Endothelial cell of umbilical vein (primary cell): Measurements from ENCODE around the gene IL15. TPM values are rescaled to one million over a fixed set of nuclear protein-coding genes. Genes with fewer than 3 reads are reported as not detected.

Experiments used
- BruUV-seq: library from RNA; stranded (reverse); fragments of 400-500 nt; replicated peaks from 2 replicates; lab custom pipeline; 2021; lab: Mats Ljungman, UMichigan
- CTCF ChIA-PET: fragments of 300-600, 350-600 bp; sonication (Branson Sonifier 250); formaldehyde crosslinking; loops from one replicate; lab custom pipeline; 2021; ENCODE audit warnings: antibody characterized with exemption, inconsistent platforms; lab: Charles Lee
- POLR2A ChIA-PET: fragments of 300-600, 350-600 bp; sonication (Branson Sonifier 250); formaldehyde crosslinking; loops from one replicate; lab custom pipeline; 2021; ENCODE audit warnings: antibody characterized with exemption, inconsistent platforms; lab: Charles Lee
- DNase-seq: peaks from one replicate; pipeline ENCODE4 v3.0.0-alpha.2; 2011; ENCODE audit warnings: low read depth, low spot score
- FAIRE-seq: peaks from 2 replicates; lab custom pipeline; 2011; peaks lifted over from hg19 to GRCh38; lab: Jason Lieb, UNC
- H2AFZ ChIP-seq: 2 replicates; pipeline ENCODE4 v1.6.0; 2012; ENCODE audit warnings: low read depth, low read length, control low read depth, inconsistent platforms
- H3K27ac ChIP-seq: 2 replicates; pipeline ENCODE4 v1.5.1; 2011; ENCODE audit warnings: low read depth, mild to moderate bottlenecking, control low read depth, low read length, moderate library complexity; ENCODE audit not compliant: insufficient read depth
- H3K27me3 ChIP-seq, 2 experiments: 2 replicates each; pipeline versions ENCODE4 v1.6.0 to v1.6.1; 2011; ENCODE audit warnings: low read length in 2 of 2, mixed read lengths in 1 of 2; ENCODE audit not compliant: control insufficient read depth in 2 of 2, insufficient read depth in 2 of 2
- H3K36me3 ChIP-seq, 2 experiments: 2 replicates in 1 of 2; 3 replicates in 1 of 2; pipeline ENCODE4 v1.5.1; 2011; ENCODE audit warnings: low read length in 2 of 2, mild to moderate bottlenecking in 1 of 2, moderate library complexity in 1 of 2; ENCODE audit not compliant: control insufficient read depth in 2 of 2, insufficient read depth in 2 of 2; ENCODE audit errors: extremely low read depth in 1 of 2
- H3K4me1 ChIP-seq: 3 replicates; pipeline ENCODE4 v1.5.1; 2011; ENCODE audit warnings: mild to moderate bottlenecking, low read length; ENCODE audit not compliant: control insufficient read depth, insufficient read depth; ENCODE audit errors: extremely low read depth
- H3K4me2 ChIP-seq: 2 replicates; pipeline ENCODE4 v1.6.1; 2011; ENCODE audit warnings: low read length, control low read depth, mixed read lengths; ENCODE audit not compliant: insufficient read depth
- H3K4me3 ChIP-seq, 3 experiments: fragments of 200-600 bp in 1 of 3; sonication (generic), shearing (Covaris generic) in 1 of 3; replicated peaks in 1 of 3; 2 replicates each; pipeline ENCODE4 v1.5.1; 2011 to 2016; ENCODE audit warnings: control low read depth in 3 of 3, low read length in 3 of 3, mild to moderate bottlenecking in 2 of 3, inconsistent platforms in 1 of 3, low read depth in 1 of 3, moderate library complexity in 1 of 3; ENCODE audit not compliant: insufficient read depth in 1 of 3
- H3K79me2 ChIP-seq: 2 replicates; pipeline ENCODE4 v1.6.0; 2012; ENCODE audit warnings: low read length, inconsistent platforms; ENCODE audit not compliant: control insufficient read depth, insufficient read depth
- H3K9ac ChIP-seq: replicated peaks from 2 replicates; pipeline ENCODE3; 2011; ENCODE audit warnings: low read length, control low read depth; ENCODE audit not compliant: insufficient read depth; ENCODE audit errors: extremely low read depth
- H3K9me1 ChIP-seq: replicated peaks from 3 replicates; pipeline ENCODE4 v1.6.0; 2011; ENCODE audit warnings: mild to moderate bottlenecking, low read length; ENCODE audit not compliant: control insufficient read depth, insufficient read depth; ENCODE audit errors: extremely low read depth
- H3K9me3 ChIP-seq: replicated peaks from 2 replicates; pipeline ENCODE4 v1.5.1; 2012; ENCODE audit warnings: low read length, inconsistent platforms; ENCODE audit not compliant: control insufficient read depth, insufficient read depth
- H4K20me1 ChIP-seq: replicated peaks from 2 replicates; pipeline ENCODE3; 2011; ENCODE audit warnings: mild to moderate bottlenecking, low read length; ENCODE audit not compliant: control insufficient read depth, insufficient read depth; ENCODE audit errors: extremely low read depth
- CTCF ChIP-seq, 2 donors: IDR thresholded peaks; 1 replicate in 1 of 2; 2 replicates in 1 of 2; pipeline ENCODE4 v1.5.1; 2011; ENCODE audit warnings: low read length in 2 of 2, mild to moderate bottlenecking in 2 of 2, moderate library complexity in 2 of 2, control low read depth in 1 of 2, inconsistent platforms in 1 of 2, low read depth in 1 of 2; ENCODE audit not compliant: insufficient read depth in 1 of 2; ENCODE audit errors: extremely low read depth in 1 of 2
- EZH2 ChIP-seq: IDR thresholded peaks from 2 replicates; pipeline ENCODE4 v1.6.1; 2012; ENCODE audit warnings: borderline replicate concordance, low read depth, mild to moderate bottlenecking, moderate library complexity, low read length, inconsistent platforms; ENCODE audit not compliant: severe bottlenecking
- FOS ChIP-seq: IDR thresholded peaks from 2 replicates; pipeline ENCODE4 v1.6.1; 2011; ENCODE audit warnings: mild to moderate bottlenecking, low read length, moderate library complexity, borderline replicate concordance; ENCODE audit not compliant: insufficient read depth
- GATA2 ChIP-seq: IDR thresholded peaks from 2 replicates; pipeline ENCODE4 v1.7.0; 2011; ENCODE audit warnings: low read depth, mild to moderate bottlenecking, moderate library complexity, mixed read lengths, low read length; ENCODE audit not compliant: insufficient read length, insufficient read depth
- JUN ChIP-seq: IDR thresholded peaks from 2 replicates; pipeline ENCODE4 v1.6.1; 2011; ENCODE audit warnings: borderline replicate concordance, low read depth; ENCODE audit not compliant: insufficient read length, insufficient read depth
- MAX ChIP-seq: IDR thresholded peaks from 2 replicates; pipeline ENCODE4 v1.6.1; 2011; ENCODE audit not compliant: insufficient read depth, insufficient read length
- MYC ChIP-seq: IDR thresholded peaks from one replicate; pipeline ENCODE4 v1.6.1; 2011; ENCODE audit warnings: mild to moderate bottlenecking, low read depth, low read length
- POLR2A ChIP-seq: IDR thresholded peaks from 2 replicates; pipeline ENCODE4 v1.6.1; 2012; ENCODE audit warnings: low read depth, mild to moderate bottlenecking, control low read depth, low read length
- POLR2AphosphoS5 ChIP-seq: IDR thresholded peaks from 2 replicates; pipeline ENCODE4 v1.6.1; 2012; ENCODE audit warnings: low read depth, mild to moderate bottlenecking, control low read depth, low read length, moderate library complexity; ENCODE audit not compliant: insufficient read depth
- dilution Hi-C: fragments of 300-500 bp; cut with MboI; formaldehyde crosslinking; loops from one replicate; pipeline ENCODE4 v1.15.0; 2019; ENCODE audit warnings: low sequenced_read_pairs; ENCODE audit not compliant: extremely low pct_ligation_motif_present
- intact Hi-C: fragments of 100-400 bp; cut with micrococcal nuclease; formaldehyde crosslinking; loops from one replicate; pipeline ENCODE4 v1.10.0; 2022
- polyA plus RNA-seq, 4 experiments: library from polyadenylated mRNA; depleted of rRNA in 3 of 4; stranded (reverse) in 3 of 4; unstranded in 1 of 4; fragments of >200 nt; gene quantifications; 2 replicates each; pipeline versions ENCODE4 v1.2.1 to v1.2.3, GENCODE V29; 2011 to 2012; ENCODE audit warnings: missing spikeins in 1 of 4
- total RNA-seq: library from RNA; stranded (reverse); gene quantifications from 2 replicates; pipeline ENCODE4 v1.2.3, GENCODE V29; 2021

Gene IL15
- total and polyA plus RNA-seq, 2 donors (not counting 3 experiments of a cell fraction or from before 2014, with no cell fraction given): 3.0 to 3.1 TPM

GRCh38 chr4:141711211-141711610 is 74.8 kb downstream of the IL15 start:
- DNase-seq: peak; percentile 50
- Histone ChIP-seq H3K27me3 (no peaks in the 10 kb centered on the region), H3K79me2 (no peaks in the 10 kb centered on the region), H3K36me3 (no peaks in the 10 kb centered on the region), H3K9ac (no peak overlapping the region), H4K20me1 (no peaks in the 10 kb centered on the region), H2AFZ (no peak overlapping the region), H3K27ac (no peak overlapping the region), H3K4me1 (peaks cover 4% of the 10 kb centered on the region), H3K4me2 (no peak overlapping the region), H3K4me3 (no peak overlapping the region), H3K9me3 (no peaks in the 10 kb centered on the region), H3K9me1 (no peaks in the 10 kb centered on the region)
- intact Hi-C loops: loop anchor here (1.0 to 2.0 kb wide), 3 partner anchors 365 to 552 kb away; no protein-coding TSS in a partner anchor
- dilution Hi-C loops: no loop called here
- TF ChIP-seq FOS (no peak), CTCF (IDR thresholded peaks at IDR 0.05; ENCODE audit: extremely low read depth in 1 of 2, insufficient read depth in 1 of 2, low read depth in 1 of 2, low read length in 2 of 2) (peak; percentile 40 to 52)
- ChIA-PET POLR2A (no interaction called here), CTCF (interaction anchor here (0.7 to 2.5 kb wide), 15 partner anchors 9 to 404 kb away, joined by 3 to 38 read pairs (median 6); partner anchors contain the start of gene IL15)
- no TSS peak for BruUV-seq
- peak; percentile 28 for FAIRE-seq

- FAIRE-seq: peak; percentile 28
- no peak overlapping the region for H3K27ac ChIP-seq
- intact Hi-C loops: loop anchor here (2.0 kb wide), 1 partner anchor 410 kb away; no protein-coding TSS in a partner anchor
- H3K79me2 ChIP-seq: no peaks in the 10 kb centered on the region
- no peak overlapping the region for H3K4me3 ChIP-seq
- no peaks in the 10 kb centered on the region for H3K36me3 ChIP-seq
- CTCF ChIA-PET: interaction anchor here (2.5 kb wide), 1 partner anchor 367 kb away, joined by 38 read pairs; no protein-coding TSS in a partner anchor
- dilution Hi-C loops: no loop called here
- H3K9me1 ChIP-seq: no peaks in the 10 kb centered on the region
- H3K4me1 ChIP-seq: peaks cover 4% of the 10 kb centered on the region
- no peak overlapping the region for H3K9ac ChIP-seq
- H3K9me3 ChIP-seq: no peaks in the 10 kb centered on the region
- H3K4me2 ChIP-seq: no peak overlapping the region
- POLR2A ChIA-PET: no interaction called here
- peak; percentile 2 for DNase-seq
- no peak for TF ChIP-seq JUN
- TF ChIP-seq CTCF (IDR thresholded peaks at IDR 0.05; ENCODE audit: extremely low read depth in 1 of 2, insufficient read depth in 1 of 2, low read depth in 1 of 2, low read length in 2 of 2): no peak
- TF ChIP-seq GATA2: no peak
- TF ChIP-seq POLR2AphosphoS5: no peak
- no peak for TF ChIP-seq POLR2A
- TF ChIP-seq MAX: no peak
- no peak for TF ChIP-seq EZH2
- no peak for TF ChIP-seq MYC
- TF ChIP-seq FOS: no peak
- no peak overlapping the region for H2AFZ ChIP-seq
- no peaks in the 10 kb centered on the region for H3K27me3 ChIP-seq
- no TSS peak for BruUV-seq
- H4K20me1 ChIP-seq: no peaks in the 10 kb centered on the region
These were observed 76.8 kb downstream of the IL15 start for GRCh38 chr4:141713185-141713584.
